ENCODE measurements around the gene ATAD5.
A peak's percentile ranks its signal among the peaks of the same experiment; 100 is the strongest.
"Not testable (repeated sequence)": the region's sequence is repeated elsewhere in the genome, so short reads cannot be mapped to it uniquely, and the experiment has no call there.

The ATAD5 gene

GRCh38 chr17:30831663-30832437 lies at the start of gene ATAD5:
TSS of gene ATAD5 (plus strand) at chr17:30831966. CDS start at chr17:30832348, 382 bp downstream.
- peak; percentile 58 for DNase-seq

GRCh38 chr17:30782206-30782605 lies 49.6 kb upstream of the ATAD5 start:
- no peak for DNase-seq

GRCh38 chr17:30788918-30789317 lies 42.8 kb upstream of the ATAD5 start:
- DNase-seq = no peak

GRCh38 chr17:30790279-30790678 lies 41.5 kb upstream of the ATAD5 start:
- no peak for DNase-seq

GRCh38 chr17:30793282-30793977 lies 38.3 kb upstream of the ATAD5 start:
- DNase-seq = no peak

- DNase-seq = no peak
Measured at GRCh38 chr17:30794372-30794771, 37.4 kb upstream of the ATAD5 start.

GRCh38 chr17:30796016-30796415 lies 35.8 kb upstream of the ATAD5 start:
- no peak for DNase-seq

- no peak for DNase-seq
Measured at GRCh38 chr17:30801671-30802070, 30.1 kb upstream of the ATAD5 start.

GRCh38 chr17:30805944-30806456 lies 25.8 kb upstream of the ATAD5 start:
- DNase-seq = no peak

GRCh38 chr17:30807896-30808295 lies 23.9 kb upstream of the ATAD5 start:
- DNase-seq = no peak

GRCh38 chr17:30808785-30809286 lies 22.9 kb upstream of the ATAD5 start:
- DNase-seq = no peak

GRCh38 chr17:30809867-30810266 lies 21.9 kb upstream of the ATAD5 start:
- no peak for DNase-seq

- no peak for DNase-seq
Measured at GRCh38 chr17:30812218-30813177, 19.3 kb upstream of the ATAD5 start.

GRCh38 chr17:30814236-30814635 lies 17.5 kb upstream of the ATAD5 start:
- not testable (repeated sequence) for DNase-seq

GRCh38 chr17:30814860-30815259 lies 16.9 kb upstream of the ATAD5 start:
- not testable (repeated sequence) for DNase-seq

GRCh38 chr17:30816165-30816564 lies 15.6 kb upstream of the ATAD5 start:
- no peak for DNase-seq

- DNase-seq = no peak
Measured at GRCh38 chr17:30819971-30820705, 11.6 kb upstream of the ATAD5 start.

- no peak for DNase-seq
Measured at GRCh38 chr17:30821871-30822723, 9.7 kb upstream of the ATAD5 start.

- not testable (repeated sequence) for DNase-seq
Measured at GRCh38 chr17:30822919-30823318, 8.8 kb upstream of the ATAD5 start.

GRCh38 chr17:30823421-30823820 lies 8.3 kb upstream of the ATAD5 start:
- DNase-seq = no peak

GRCh38 chr17:30824002-30824355 lies 7.8 kb upstream of the ATAD5 start:
- DNase-seq = no peak
